ENCODE data around the gene PLCB1.

GRCh38 chr20:8145246-8146168 is 13.4 kb downstream of the PLCB1 start:
- no peak for TF ChIP-seq EZH2 (IDR thresholded peaks at IDR 0.05; ENCODE audit: low read length)
- no peak for TF ChIP-seq CTCF (optimal IDR thresholded peaks at IDR 0.05 in 1 of 3, IDR thresholded peaks at IDR 0.05 in 1 of 3, conservative IDR thresholded peaks at IDR 0.05 in 1 of 3; ENCODE audit: extremely low read depth in 1 of 3, insufficient read depth in 2 of 3, low read length in 3 of 3)

All from keratinocyte (primary cell).